WTC11 (cell line): ENCODE results near the gene SPANXD. TPM values are rescaled to one million over a fixed set of nuclear protein-coding genes. Genes with fewer than 3 reads are reported as not detected.

ENCODE experiments used
- ATAC-seq: fragments of 200-7000 bp; cut with Tn5 transposase; 2 replicates; pipeline ENCODE4 v1.10.0; 2021; ENCODE audit warnings: mild to moderate bottlenecking, moderate library complexity
- CTCF ChIA-PET: fragments of 300-600 bp; sonication (Branson Sonifier 250); formaldehyde crosslinking; loops from one replicate; lab custom pipeline; 2021; ENCODE audit warnings: antibody characterized with exemption; lab: Charles Lee
- POLR2A ChIA-PET: fragments of 350-600 bp; sonication (Branson Sonifier 250); formaldehyde crosslinking; loops from one replicate; lab custom pipeline; 2021; ENCODE audit warnings: antibody characterized with exemption; lab: Charles Lee
- DNase-seq: peaks from one replicate; pipeline ENCODE4 v3.0.0; 2021; ENCODE audit warnings: low spot score
- H3K27ac Mint-ChIP-seq: 2 replicates; pipeline ENCODE4 v1.8.0; 2021; ENCODE audit warnings: mixed read lengths
- H3K27me3 Mint-ChIP-seq: 2 replicates; pipeline ENCODE4 v1.8.0; 2021; ENCODE audit warnings: low read depth, mild to moderate bottlenecking, moderate library complexity, mixed read lengths
- H3K36me3 Mint-ChIP-seq: 2 replicates; pipeline ENCODE4 v1.8.0; 2021; ENCODE audit warnings: mixed read lengths
- H3K4me1 Mint-ChIP-seq: 2 replicates; pipeline ENCODE4 v1.8.0; 2022; ENCODE audit warnings: mixed read lengths
- H3K4me3 Mint-ChIP-seq: 2 replicates; pipeline ENCODE4 v1.8.0; 2021; ENCODE audit warnings: mild to moderate bottlenecking, moderate library complexity, mixed read lengths
- H3K9me3 Mint-ChIP-seq: 2 replicates; pipeline ENCODE4 v1.8.0; 2021; ENCODE audit warnings: mixed read lengths
- ATF2 ChIP-seq: sonication (generic); formaldehyde crosslinking; IDR thresholded peaks from 2 replicates; pipeline ENCODE4 v1.8.1; 2022; ENCODE audit warnings: low read depth, missing genetic modification reagents, borderline replicate concordance
- CDX4 ChIP-seq: fragments of 250-450 bp; sonication (Bioruptor Pico); IDR thresholded peaks from 2 replicates; pipeline ENCODE4 v1.9.0; 2021; ENCODE audit warnings: moderate library complexity, mild to moderate bottlenecking, inconsistent platforms, borderline replicate concordance
- CREB1 ChIP-seq: sonication (generic); formaldehyde crosslinking; IDR thresholded peaks from 2 replicates; pipeline ENCODE4 v1.8.0; 2023; ENCODE audit warnings: mild to moderate bottlenecking, missing genetic modification reagents
- CREM ChIP-seq: sonication (generic); formaldehyde crosslinking; IDR thresholded peaks from 2 replicates; pipeline ENCODE4 v1.8.1; 2022; ENCODE audit warnings: mild to moderate bottlenecking, missing genetic modification reagents, moderate library complexity
- E2F4 ChIP-seq: sonication (generic); formaldehyde crosslinking; IDR thresholded peaks from 2 replicates; pipeline ENCODE4 v1.8.1; 2022; ENCODE audit warnings: low read depth, mild to moderate bottlenecking, moderate library complexity, missing genetic modification reagents, borderline replicate concordance
- FOXJ3 ChIP-seq: sonication (generic); formaldehyde crosslinking; IDR thresholded peaks from 2 replicates; pipeline ENCODE4 v1.9.0; 2021; ENCODE audit warnings: missing genetic modification reagents, mild to moderate bottlenecking, borderline replicate concordance
- FOXK1 ChIP-seq: sonication (generic); formaldehyde crosslinking; IDR thresholded peaks from 2 replicates; pipeline ENCODE4 v1.8.0; 2022; ENCODE audit warnings: mild to moderate bottlenecking, moderate library complexity, missing genetic modification reagents
- FOXP4 ChIP-seq: sonication (generic); formaldehyde crosslinking; IDR thresholded peaks from 2 replicates; pipeline ENCODE4 v1.8.0; 2022; ENCODE audit warnings: mild to moderate bottlenecking, missing genetic modification reagents
- JAZF1 ChIP-seq: fragments of 250-450 bp; sonication (Bioruptor Pico); IDR thresholded peaks from 2 replicates; pipeline ENCODE4 v1.9.0; 2021; ENCODE audit warnings: moderate library complexity, mild to moderate bottlenecking, inconsistent platforms
- NFATC4 ChIP-seq: fragments of 250-450 bp; sonication (Bioruptor Pico); IDR thresholded peaks from 2 replicates; pipeline ENCODE4 v1.9.0; 2021; ENCODE audit warnings: mild to moderate bottlenecking
- NFYB ChIP-seq: sonication (generic); formaldehyde crosslinking; conservative IDR thresholded peaks from 2 replicates; pipeline ENCODE4 v1.8.0; 2022; ENCODE audit warnings: low read depth, missing genetic modification reagents
- OVOL2 ChIP-seq: fragments of 250-450 bp; sonication (Bioruptor Pico); IDR thresholded peaks from 2 replicates; pipeline ENCODE4 v1.9.0; 2021; ENCODE audit warnings: mild to moderate bottlenecking, borderline replicate concordance
- STAT6 ChIP-seq: sonication (generic); formaldehyde crosslinking; conservative IDR thresholded peaks from 2 replicates; pipeline ENCODE4 v1.8.1; 2023; ENCODE audit warnings: mild to moderate bottlenecking, low read depth, missing genetic modification reagents, moderate library complexity
- TEAD1 ChIP-seq: sonication (generic); formaldehyde crosslinking; IDR thresholded peaks from 2 replicates; pipeline ENCODE4 v1.8.0; 2022; ENCODE audit warnings: mild to moderate bottlenecking, missing genetic modification reagents
- ZBTB21 ChIP-seq: sonication (generic); formaldehyde crosslinking; IDR thresholded peaks from 2 replicates; pipeline ENCODE4 v1.8.1; 2023; ENCODE audit warnings: mild to moderate bottlenecking, missing genetic modification reagents, borderline replicate concordance
- ZBTB43 ChIP-seq: sonication (generic); formaldehyde crosslinking; IDR thresholded peaks from 2 replicates; pipeline ENCODE4 v1.8.1; 2023; ENCODE audit warnings: mild to moderate bottlenecking, missing genetic modification reagents
- ZMAT4 ChIP-seq: fragments of 250-450 bp; sonication (Bioruptor Pico); IDR thresholded peaks from 2 replicates; pipeline ENCODE4 v1.9.0; 2021; ENCODE audit warnings: mild to moderate bottlenecking
- ZNF138 ChIP-seq: sonication (generic); formaldehyde crosslinking; conservative IDR thresholded peaks from 2 replicates; pipeline ENCODE4 v1.8.1; 2022; ENCODE audit warnings: mild to moderate bottlenecking, moderate library complexity, missing genetic modification reagents
- ZNF219 ChIP-seq: sonication (generic); formaldehyde crosslinking; IDR thresholded peaks from 2 replicates; pipeline ENCODE4 v1.8.0; 2023; ENCODE audit warnings: missing genetic modification reagents, mild to moderate bottlenecking, borderline replicate concordance
- ZNF281 ChIP-seq: sonication (generic); formaldehyde crosslinking; IDR thresholded peaks from 2 replicates; pipeline ENCODE4 v1.8.0; 2023; ENCODE audit warnings: mild to moderate bottlenecking, missing genetic modification reagents
- ZNF512 ChIP-seq: sonication (generic); formaldehyde crosslinking; IDR thresholded peaks from 2 replicates; pipeline ENCODE4 v1.8.1; 2022; ENCODE audit warnings: missing genetic modification reagents, borderline replicate concordance
- total RNA-seq: library from RNA; stranded (reverse); gene quantifications from 3 replicates; pipeline ENCODE4 v1.2.3, GENCODE V29; 2021

Gene SPANXD
- total RNA-seq, 1 experiment from 2014 or later = not detected

- TF ChIP-seq ATF2 (no peak), ZBTB21 (CRISPR knock-in tag) (no peak), NFYB (CRISPR knock-in tag) (no peak), ZNF138 (CRISPR knock-in tag) (no peak), ZNF281 (CRISPR knock-in tag) (no peak), NFATC4 (CRISPR knock-in tag) (no peak), OVOL2 (no peak), ZNF219 (CRISPR knock-in tag) (no peak), ZMAT4 (no peak), ZBTB43 (no peak), ZNF512 (CRISPR knock-in tag) (no peak)
- TF ChIP-seq, all 79 proteins: peak for 0
Measured at GRCh38 chrX:141733371-141733770, 34.8 kb upstream of the SPANXD start (continued).

GRCh38 chrX:141732031-141732430 is 33.5 kb upstream of the SPANXD start:
- ChIA-PET POLR2A (no interaction called here), CTCF (no interaction called here)
- DNase-seq = no peak
- Mint-ChIP-seq H3K27me3 (no peaks in the 10 kb centered on the region), H3K27ac (no peak overlapping the region), H3K4me3 (no peak overlapping the region), H3K36me3 (no peaks in the 10 kb centered on the region), H3K9me3 (peaks cover 7% of the 10 kb centered on the region), H3K4me1 (no peaks in the 10 kb centered on the region)
- no peak for ATAC-seq
- no peak for TF ChIP-seq FOXK1 (CRISPR knock-in tag)
- TF ChIP-seq FOXJ3 (CRISPR knock-in tag) = no peak
- no peak for TF ChIP-seq ZBTB43
- no peak for TF ChIP-seq STAT6
- no peak for TF ChIP-seq CREM (CRISPR knock-in tag)
- TF ChIP-seq FOXP4 (CRISPR knock-in tag) = no peak
- no peak for TF ChIP-seq CDX4
- no peak for TF ChIP-seq NFYB (CRISPR knock-in tag)
- no peak for TF ChIP-seq E2F4 (CRISPR knock-in tag)
- no peak for TF ChIP-seq JAZF1 (CRISPR knock-in tag)
- TF ChIP-seq CREB1 (CRISPR knock-in tag) = no peak
- TF ChIP-seq TEAD1 (CRISPR knock-in tag) = no peak
